NCI-H526 (cell line): Measurements from ENCODE around the gene KIRREL3.

ENCODE experiments used
- DNase-seq, 2 experiments: peaks; one replicate each; lab custom pipeline; 2025; lab: John Stamatoyannopoulos, UW

Gene KIRREL3

DNA sequence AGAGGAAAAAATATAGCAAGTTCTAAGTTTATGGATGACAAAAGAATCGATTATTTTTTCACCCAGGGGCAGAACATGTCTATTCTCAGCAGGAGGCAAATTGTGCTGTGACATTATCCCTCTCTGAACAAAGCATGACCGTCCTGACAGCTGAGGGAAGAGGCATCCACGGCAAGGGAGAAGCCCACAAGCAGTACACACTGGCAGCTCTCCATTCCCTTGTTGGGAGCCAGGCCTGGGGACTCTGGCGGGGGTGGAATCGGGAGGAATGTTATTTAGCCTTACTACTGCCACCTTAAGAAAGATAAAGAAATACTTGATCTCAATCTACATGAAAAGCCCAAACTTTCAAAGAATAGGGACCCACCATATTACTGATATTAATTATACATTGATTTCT is 3.4 kb downstream of the KIRREL3 start:
- DNase-seq: no peak

GRCh38 chr11:126996036-126996804 is 4.3 kb downstream of the KIRREL3 start:
- DNase-seq: no peak

DNA sequence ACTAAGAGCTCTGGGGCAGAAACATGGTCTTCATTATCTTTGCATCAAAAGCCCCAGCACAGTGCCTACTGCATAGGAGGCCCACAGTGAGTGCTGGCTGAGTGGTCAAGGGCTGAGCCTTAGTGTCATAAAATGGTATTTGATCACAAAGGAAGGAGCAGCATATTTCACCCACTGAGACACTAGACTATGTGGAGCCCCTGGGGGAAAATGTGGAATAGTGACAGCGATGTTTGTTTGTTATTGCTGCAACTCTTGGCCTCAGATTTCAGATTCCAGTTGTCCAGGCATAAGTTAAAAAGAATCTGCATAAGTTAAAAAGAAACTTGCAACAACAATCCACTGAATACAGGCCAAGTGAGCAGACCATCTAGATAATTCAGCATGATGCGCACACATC is 7.0 kb downstream of the KIRREL3 start:
- DNase-seq: no peak

DNA sequence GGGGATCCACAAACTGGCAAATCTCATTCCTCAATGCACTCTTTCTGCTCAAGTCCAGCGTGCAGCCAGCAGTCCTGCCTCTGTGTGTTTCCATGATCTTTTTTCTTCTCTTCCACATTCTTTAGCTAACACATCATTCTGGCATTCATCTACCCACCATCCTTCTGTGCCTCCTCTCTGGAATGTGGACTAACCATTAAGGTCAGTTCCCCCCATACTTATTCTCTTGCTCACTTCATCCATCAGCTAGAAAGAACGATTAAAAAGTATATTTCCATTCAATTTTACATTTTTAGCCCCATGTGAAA is 7.8 kb downstream of the KIRREL3 start:
- DNase-seq: no peak

- no peak for DNase-seq
These were observed 8.3 kb downstream of the KIRREL3 start for GRCh38 chr11:126992065-126992803.

- DNase-seq: no peak
These were observed 9.0 kb downstream of the KIRREL3 start for GRCh38 chr11:126991596-126991995.

DNA sequence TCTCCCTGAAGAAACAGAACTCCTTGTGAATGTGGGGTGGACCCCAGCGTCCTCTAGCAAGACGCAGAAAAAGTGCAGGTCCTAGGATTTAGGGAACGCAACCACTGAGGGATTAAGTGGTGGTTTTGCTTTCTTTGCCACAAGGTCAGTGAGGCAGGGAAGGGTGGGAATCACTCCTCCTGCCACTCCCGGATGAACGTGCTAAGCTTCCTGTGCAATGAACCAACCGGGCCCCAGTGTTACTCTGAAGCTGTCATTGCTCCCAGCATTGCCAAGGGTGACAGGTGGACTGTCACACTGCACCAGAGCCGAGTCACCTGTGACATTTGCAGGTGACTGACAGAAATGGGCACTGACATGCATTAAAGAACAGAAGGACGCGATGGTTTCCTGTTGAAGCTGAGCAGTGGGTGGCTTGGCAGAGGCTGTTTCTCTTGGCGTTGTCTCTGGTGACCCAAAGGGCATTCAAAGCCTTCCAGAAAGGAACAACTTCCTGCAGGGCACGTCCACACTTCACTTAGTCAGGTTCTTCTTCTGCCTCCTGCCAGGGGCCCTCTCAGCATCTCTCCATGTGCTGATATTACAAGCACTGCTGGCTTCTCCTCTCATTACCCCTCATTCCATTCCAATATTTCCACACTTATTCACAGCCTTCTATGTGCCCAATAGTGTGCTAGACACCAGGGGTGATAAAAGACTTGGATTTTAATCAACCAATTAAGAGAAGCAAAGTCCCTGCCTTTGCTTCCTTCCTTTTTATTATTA is 9.7 kb downstream of the KIRREL3 start:
- no peak for DNase-seq

DNA sequence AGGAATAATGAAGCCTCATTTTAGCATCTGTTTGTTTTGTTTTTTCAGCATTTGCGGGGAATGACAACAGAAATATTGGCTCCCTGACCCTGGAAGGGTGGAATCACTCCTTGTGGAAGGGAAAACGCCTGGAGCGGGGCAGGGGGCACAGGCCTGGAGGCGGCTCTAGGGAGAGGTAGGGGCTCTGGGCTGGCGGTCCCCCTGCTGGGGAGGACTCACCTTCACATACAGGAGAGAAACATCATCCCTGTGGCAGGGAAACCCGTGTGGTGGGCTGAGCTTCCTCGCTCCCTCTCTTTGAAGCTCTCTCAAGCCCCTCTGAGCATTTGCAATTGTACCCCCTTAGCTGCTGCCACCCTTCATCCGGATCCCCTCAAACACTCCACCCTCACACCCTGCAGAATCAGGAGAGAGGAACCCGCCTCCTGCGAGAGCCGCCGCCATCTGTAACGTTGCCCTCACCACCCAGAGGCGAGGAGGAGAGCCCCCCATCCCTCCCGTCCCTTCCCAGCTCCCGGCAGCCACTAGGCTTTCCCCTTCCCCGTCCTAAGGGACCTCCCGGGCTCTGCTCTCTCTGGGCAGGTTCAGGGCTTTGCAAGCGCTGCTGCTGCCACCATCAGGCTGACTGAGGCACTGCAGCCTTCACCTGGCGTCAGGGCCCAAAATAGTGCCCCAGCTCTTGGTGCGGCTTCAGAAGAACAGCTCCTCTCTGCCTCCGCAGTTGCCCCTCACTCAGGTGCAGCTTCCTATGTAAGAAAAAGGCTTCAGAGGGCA is 10.4 kb downstream of the KIRREL3 start:
- peak; percentile 85 to 98 for DNase-seq

GRCh38 chr11:126988655-126989054 is 11.9 kb downstream of the KIRREL3 start:
- no peak for DNase-seq

DNA sequence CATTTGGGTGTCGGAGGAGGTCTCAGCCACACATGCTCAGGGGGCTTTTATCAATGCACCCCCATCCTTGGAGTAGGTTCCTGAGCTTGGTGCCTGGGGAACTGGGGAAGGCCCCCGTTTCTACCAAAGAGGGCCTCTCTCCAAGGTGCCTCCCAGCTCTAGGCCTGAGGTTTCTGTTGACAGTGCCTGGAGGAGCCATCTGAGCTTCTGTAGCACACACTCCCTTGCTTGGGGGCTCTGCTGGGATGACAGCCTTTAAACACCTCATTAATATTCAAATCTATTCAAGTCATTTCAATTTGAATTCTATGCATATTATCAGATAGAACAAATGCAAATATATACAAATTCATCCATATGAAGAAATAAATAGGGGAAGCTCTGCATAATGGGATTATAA is 18.9 kb downstream of the KIRREL3 start:
- peak; percentile 98 for DNase-seq

DNA sequence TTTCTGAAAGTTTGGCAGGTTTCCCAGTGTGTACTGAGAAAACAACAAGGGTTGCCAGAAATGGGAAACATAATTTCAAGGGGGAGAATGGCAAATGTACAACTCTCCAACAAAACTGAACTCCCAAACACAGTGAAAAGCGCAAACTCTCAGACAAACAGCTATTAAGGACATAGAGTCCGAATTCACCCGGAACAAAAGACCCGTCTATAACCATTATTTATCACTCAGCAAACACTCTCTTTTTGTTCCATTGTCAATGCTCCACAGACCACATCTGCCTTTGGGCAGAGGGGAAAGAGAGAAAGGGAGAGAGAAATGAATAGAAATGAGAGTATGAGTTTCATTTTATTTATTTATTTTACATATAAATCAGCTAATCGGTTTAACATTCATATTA is 21.7 kb downstream of the KIRREL3 start:
- DNase-seq: peak in 1 of 2 experiments; percentile 64

DNA sequence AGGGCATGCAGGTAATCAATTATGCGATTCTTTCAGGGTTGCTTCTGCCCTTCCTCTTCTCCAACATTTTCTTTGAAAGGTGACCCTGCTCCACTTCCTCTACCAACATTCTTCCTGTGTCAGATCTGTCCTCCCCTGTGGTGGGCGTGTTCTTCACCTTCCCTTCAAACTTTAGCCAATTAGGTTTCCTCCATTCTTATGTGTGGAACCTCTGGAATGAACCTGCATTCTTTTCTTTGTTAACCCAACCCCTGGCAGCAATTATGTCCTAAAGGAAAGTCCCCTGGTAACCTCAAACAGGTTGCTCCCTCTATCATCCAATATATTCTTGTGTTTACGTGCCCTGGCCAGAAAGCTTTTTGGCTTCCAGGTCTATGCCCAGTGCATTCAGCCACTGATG is 22.4 kb downstream of the KIRREL3 start:
- no peak for DNase-seq

DNA sequence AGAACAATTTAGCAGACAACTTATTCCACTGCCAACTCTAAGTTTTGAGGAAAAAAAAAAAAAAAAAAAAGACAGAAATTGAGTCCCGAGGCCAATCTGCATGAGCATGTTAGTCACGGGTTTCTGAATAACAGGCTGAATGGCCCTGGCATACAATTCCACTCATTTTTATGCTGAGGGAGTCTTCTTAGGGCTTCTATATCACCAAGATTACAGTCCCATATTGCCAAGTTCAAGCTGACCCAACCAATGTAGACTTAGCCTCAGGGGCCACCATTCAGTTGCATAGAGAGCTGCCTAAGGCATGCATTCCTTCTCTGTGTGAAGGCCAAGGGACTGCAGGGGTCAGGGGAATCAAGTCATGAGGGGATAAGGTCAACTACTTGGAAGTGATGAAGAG is 27.5 kb downstream of the KIRREL3 start:
- no peak for DNase-seq

DNA sequence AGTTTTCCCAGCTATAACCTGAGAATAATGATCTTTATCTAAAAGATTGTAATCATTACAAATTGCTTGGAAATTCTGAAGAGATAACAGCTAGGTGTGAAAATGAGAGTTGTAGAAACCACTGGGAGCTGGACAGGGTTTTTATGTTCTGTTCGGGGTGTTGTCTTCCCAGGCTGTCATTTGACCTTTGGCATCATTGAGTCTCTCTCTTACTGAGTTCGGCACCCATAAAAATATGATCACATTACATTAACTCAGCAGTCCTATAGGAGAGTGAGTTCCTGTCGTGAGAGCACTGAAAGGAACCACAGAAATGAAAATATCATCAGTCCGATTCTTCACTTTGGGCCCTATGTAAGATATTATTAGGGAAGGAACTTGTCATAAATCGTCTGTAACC is 29.3 kb downstream of the KIRREL3 start:
- no peak for DNase-seq

GRCh38 chr11:126969865-126970479 is 30.6 kb downstream of the KIRREL3 start:
- peak; percentile 21 to 81 for DNase-seq

DNA sequence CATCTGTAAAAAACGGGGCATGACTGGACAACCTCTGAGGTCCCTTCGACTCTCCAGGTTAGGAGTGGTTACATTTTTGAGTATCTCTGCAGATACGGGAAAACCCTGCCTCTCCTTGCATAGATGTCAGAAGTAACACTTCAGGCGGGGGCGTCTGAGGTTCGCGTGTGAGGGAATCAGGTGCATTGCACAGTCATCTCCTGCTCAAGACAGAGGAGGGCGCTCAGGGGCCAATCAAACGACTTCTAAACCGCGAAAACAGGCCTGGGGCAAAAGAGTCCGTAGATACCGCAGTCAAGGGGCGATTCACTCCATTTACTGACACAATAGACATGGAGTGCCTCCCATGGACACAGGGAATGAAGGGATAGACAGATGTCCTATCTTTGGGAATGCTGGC is 31.7 kb downstream of the KIRREL3 start:
- DNase-seq: peak; percentile 35 to 79

DNA sequence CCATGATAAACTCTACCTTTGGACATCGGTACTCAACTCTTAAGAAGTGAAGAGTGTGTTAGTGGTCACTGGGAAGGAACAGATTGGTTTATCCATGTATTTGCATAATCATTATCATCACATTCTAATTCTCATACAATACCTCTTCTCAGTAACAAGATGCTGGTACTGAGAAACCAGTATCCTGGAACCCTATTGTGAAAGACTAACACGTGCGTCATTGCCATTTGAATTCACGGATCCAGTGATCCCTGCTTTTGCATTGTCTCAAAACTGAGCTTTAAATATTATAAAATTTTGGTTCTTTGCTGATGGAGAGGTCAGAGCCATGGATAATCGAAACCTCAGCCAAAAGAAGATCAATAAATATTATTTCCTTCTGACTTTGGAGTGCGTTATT is 35.2 kb downstream of the KIRREL3 start:
- DNase-seq: no peak

DNA sequence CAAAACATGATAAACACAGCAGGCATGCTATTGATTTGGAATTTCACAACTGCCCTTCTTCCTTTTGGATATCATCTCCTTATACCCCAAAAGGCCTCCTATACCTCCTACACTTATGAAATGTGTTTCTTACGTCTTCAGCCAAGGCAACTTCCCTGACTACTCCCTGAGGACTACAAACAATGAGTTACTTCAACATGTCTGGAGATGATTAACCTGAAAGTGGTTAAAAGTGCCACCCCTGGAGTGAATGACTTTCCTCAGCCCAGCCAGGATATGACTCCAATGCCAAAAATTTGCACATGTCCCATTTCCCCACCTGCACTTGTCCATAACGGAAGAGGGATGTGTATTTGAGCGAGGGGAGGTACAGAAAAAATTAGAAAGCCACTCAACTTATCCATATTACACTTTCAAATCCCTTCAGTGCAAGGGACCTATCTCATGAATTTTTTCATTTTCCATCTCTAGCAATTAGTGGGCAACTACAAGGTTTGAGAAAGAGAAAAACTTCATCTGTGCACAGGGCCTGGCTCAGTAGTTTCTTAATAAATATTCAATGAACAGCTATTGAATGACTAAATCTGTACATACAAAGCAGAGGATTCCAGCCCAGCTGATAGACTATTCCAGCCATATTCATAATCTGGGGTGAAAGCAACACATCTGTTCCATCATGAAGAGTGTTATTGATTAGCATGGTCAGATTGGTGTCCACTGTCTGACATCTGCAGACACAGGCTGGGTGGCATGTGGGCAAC is 36.8 kb downstream of the KIRREL3 start:
- DNase-seq: no peak

DNA sequence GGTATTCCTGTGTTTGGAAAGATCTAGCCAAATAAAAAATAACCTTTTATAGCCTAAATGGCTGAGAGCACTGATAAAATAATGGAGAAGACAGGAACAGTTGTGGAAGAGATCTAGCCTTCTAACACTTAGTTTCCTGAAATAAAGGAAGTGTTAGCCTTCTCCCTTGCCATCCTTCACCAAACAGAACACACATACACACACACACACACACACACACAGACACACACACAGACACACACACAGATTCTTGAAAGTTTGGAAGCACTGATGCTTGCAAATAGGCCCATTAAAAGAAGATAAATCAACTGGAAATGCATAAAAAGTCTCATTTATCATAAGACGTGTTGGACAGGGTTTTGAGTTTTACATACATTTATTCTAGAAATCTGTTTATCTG is 37.5 kb downstream of the KIRREL3 start:
- DNase-seq: no peak

DNA sequence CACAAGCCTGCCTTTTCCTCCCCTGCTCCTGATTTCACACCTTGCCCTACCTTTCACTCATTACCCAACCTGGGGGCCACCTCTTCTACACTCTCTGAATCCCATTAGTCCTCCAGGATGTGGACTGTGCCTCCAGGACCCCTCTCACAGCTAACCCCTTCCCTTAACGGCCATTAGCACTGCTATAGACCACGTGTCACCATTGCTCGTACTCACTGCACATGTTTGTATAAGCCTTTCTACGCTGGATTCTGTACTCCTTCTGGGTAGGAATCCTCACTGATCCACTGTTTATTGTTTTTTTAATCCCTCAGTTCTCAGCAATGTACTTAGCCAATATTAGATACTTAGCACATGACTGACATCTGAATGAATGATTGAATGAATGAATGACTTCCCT is 40.9 kb downstream of the KIRREL3 start:
- DNase-seq: no peak

- DNase-seq: no peak
These were observed 43.9 kb downstream of the KIRREL3 start for GRCh38 chr11:126956635-126957034.
